GM08714 (cell line): ENCODE measurements around the gene MAGEL2.
"Not testable (repeated sequence)": the region's sequence is repeated elsewhere in the genome, so short reads cannot be mapped to it uniquely, and the experiment has no call there.

ENCODE experiments used
- H3K4me3 ChIP-seq: fragments of 200-500 bp; sonication (Bioruptor generic); 2 replicates; pipeline ENCODE4 v1.5.1; 2014; ENCODE audit warnings: mild to moderate bottlenecking, low read length, inconsistent platforms
- ZNF274 ChIP-seq: IDR thresholded peaks from 2 replicates; pipeline ENCODE4 v1.6.1; 2012; ENCODE audit warnings: mild to moderate bottlenecking, low read depth, low read length

Gene MAGEL2

GRCh38 chr15:23645371-23646164 is 2.1 kb downstream of the MAGEL2 start:
- no peak for TF ChIP-seq ZNF274

GRCh38 chr15:23644829-23645228 is 2.8 kb downstream of the MAGEL2 start:
- TF ChIP-seq ZNF274, result no peak

More at GRCh38 chr15:23645371-23646164, 2.1 kb downstream of the MAGEL2 start:
- H3K4me3 ChIP-seq, result no peak overlapping the region

GRCh38 chr15:23642413-23643044 is 5.1 kb downstream of the MAGEL2 start:
- H3K4me3 ChIP-seq, result no peak overlapping the region
- no peak for TF ChIP-seq ZNF274

More at GRCh38 chr15:23644829-23645228, 2.8 kb downstream of the MAGEL2 start:
- no peak overlapping the region for H3K4me3 ChIP-seq

- TF ChIP-seq ZNF274, result no peak
- no peak overlapping the region for H3K4me3 ChIP-seq
Measured at GRCh38 chr15:23634181-23634580, 13.5 kb downstream of the MAGEL2 start.

GRCh38 chr15:23629234-23629805 is 18.3 kb downstream of the MAGEL2 start:
- no peak overlapping the region for H3K4me3 ChIP-seq
- TF ChIP-seq ZNF274, result no peak

- TF ChIP-seq ZNF274, result no peak
- H3K4me3 ChIP-seq, result no peak overlapping the region
Measured at GRCh38 chr15:23628612-23629233, 18.9 kb downstream of the MAGEL2 start.

- H3K4me3 ChIP-seq, result no peak overlapping the region
- no peak for TF ChIP-seq ZNF274
Measured at GRCh38 chr15:23616536-23616935, 31.1 kb downstream of the MAGEL2 start.

GRCh38 chr15:23606226-23606625 is 41.4 kb downstream of the MAGEL2 start:
- no peak for TF ChIP-seq ZNF274

GRCh38 chr15:23602124-23602523 is 45.5 kb downstream of the MAGEL2 start:
- no peak overlapping the region for H3K4me3 ChIP-seq
- TF ChIP-seq ZNF274, result no peak

More at GRCh38 chr15:23606226-23606625, 41.4 kb downstream of the MAGEL2 start:
- H3K4me3 ChIP-seq, result no peak overlapping the region

- no peak for TF ChIP-seq ZNF274
- H3K4me3 ChIP-seq, result no peak overlapping the region
Measured at GRCh38 chr15:23599053-23599452, 48.6 kb downstream of the MAGEL2 start.

- H3K4me3 ChIP-seq, result not testable (repeated sequence)
Measured at GRCh38 chr15:23597278-23597677, 50.4 kb downstream of the MAGEL2 start.

GRCh38 chr15:23596736-23597135 is 50.9 kb downstream of the MAGEL2 start:
- TF ChIP-seq ZNF274, result no peak
- H3K4me3 ChIP-seq, result no peak overlapping the region

GRCh38 chr15:23595368-23595767 is 52.3 kb downstream of the MAGEL2 start:
- TF ChIP-seq ZNF274, result no peak
- no peak overlapping the region for H3K4me3 ChIP-seq

GRCh38 chr15:23594252-23594770 is 53.4 kb downstream of the MAGEL2 start:
- TF ChIP-seq ZNF274, result no peak

More at GRCh38 chr15:23594252-23594770, 53.4 kb downstream of the MAGEL2 start:
- no peak overlapping the region for H3K4me3 ChIP-seq
